ENCODE measurements around the gene MTA2. TPM values are rescaled to one million over a fixed set of nuclear protein-coding genes. Genes with fewer than 3 reads are reported as not detected.

Gene MTA2
- total and polyA plus RNA-seq, 9 donors: 41.5 to 130 (median 89.8) TPM

DNA sequence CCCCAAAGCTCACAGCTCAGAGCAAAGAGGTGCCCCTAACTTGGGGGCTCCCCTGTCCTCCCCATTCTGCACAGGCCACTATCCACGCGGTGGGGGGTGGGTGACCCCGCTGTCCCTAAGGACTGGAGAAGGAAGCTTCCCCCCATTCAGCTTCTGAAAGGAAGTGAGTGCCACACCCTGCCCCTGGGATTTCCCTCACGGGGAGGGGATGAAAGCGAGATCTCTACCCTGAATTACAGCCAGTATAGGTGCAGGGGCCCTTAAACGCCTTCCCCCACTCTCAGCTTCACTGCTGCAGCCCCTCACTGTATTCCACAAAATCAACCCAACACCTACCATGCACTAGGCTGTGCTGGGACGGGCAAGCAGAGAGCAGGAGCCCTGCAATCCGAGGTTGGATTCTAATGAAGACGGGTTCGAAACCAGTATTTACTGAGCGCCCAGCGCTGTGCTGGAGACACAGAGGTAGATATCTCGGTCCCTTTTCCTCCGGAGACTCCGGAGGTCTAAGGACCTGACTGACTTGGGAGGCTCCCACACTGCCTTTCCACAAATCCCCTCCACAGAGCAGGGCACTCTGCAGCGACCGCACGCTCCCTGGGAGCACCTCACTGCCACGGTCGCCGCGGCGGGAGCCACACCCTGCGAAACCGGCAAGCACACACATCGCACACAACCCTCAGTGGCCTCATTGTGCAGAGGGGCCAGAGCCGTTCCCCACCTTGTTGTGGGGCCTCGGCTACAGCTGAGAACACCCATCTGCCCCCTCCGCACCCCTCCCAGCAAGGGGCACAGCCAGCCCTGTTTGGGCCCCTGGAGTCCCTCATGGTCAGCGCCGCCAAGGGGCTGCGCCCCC, 56.9 kb downstream of the MTA2 start:
- intact Hi-C loops (cut with DNase I): loop anchor here in 2 of 4 donors (2.0 to 5.0 kb wide), 3 partner anchors 113 to 148 kb away; no protein-coding TSS in a partner anchor
- Histone ChIP-seq H3K27me3 (no peaks in the 10 kb centered on the region), H3K4me3 (peak overlapping the region; percentile 99), H3K36me3 (no peaks in the 10 kb centered on the region), H3K27ac (peak overlapping the region; percentile 81 to 94), H3K9me3 (no peaks in the 10 kb centered on the region), H3K4me1 (ENCODE audit: insufficient read depth) (peaks cover 37% of the 10 kb centered on the region)
- DNase-seq: peak in 1 of 5 donors; percentile 39
- 1 to 4% (median 3%) methylated on average over 21 to 32 of the region's 32 CpGs for WGBS, 3 donors
- TF ChIP-seq, protein P1, sequence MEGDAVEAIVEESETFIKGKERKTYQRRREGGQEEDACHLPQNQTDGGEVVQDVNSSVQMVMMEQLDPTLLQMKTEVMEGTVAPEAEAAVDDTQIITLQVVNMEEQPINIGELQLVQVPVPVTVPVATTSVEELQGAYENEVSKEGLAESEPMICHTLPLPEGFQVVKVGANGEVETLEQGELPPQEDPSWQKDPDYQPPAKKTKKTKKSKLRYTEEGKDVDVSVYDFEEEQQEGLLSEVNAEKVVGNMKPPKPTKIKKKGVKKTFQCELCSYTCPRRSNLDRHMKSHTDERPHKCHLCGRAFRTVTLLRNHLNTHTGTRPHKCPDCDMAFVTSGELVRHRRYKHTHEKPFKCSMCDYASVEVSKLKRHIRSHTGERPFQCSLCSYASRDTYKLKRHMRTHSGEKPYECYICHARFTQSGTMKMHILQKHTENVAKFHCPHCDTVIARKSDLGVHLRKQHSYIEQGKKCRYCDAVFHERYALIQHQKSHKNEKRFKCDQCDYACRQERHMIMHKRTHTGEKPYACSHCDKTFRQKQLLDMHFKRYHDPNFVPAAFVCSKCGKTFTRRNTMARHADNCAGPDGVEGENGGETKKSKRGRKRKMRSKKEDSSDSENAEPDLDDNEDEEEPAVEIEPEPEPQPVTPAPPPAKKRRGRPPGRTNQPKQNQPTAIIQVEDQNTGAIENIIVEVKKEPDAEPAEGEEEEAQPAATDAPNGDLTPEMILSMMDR (IDR thresholded peaks at IDR 0.05): no peak
- TF ChIP-seq EP300 (IDR thresholded peaks at IDR 0.05) (no peak), POLR2A (IDR thresholded peaks at IDR 0.05) (no peak)

DNA sequence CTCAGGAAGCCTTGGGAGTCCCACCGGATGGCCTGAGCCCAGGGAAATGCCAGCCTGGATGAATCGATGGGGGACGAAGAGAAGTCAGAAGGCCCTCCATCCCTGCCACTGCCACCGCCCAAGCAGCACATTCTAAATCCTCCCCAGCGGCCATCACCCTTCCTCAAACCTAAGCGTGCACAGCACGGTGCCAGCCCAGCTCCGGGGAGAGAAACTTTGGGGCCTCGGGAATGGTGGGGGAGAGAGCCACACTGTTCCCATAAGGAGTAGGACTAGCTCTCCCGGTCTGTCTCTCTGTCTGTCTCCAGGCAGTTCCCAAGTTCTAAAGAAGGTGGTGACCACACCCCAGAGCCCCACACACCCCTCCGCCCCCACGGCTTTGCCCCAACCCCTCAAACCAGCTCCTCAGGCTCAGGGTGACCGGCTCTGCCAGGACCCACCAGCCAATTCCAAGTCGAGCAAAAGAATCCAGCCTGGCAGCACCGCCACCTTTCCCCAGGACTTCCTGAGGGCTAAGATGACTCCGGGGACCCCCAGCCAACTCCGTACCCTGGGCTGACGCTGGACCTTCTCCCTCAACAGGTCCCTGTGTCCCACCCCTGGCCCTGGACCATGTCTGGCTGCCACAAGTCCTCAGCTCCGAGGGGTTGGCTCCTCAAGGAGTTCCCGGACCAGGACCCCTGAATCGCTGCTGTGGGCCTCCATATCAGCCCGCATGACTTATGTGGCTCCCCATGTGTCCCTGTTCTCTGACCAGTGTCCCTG, 57.8 kb downstream of the MTA2 start:
- peaks cover 40% of the 10 kb centered on the region for H3K4me1 ChIP-seq (ENCODE audit: insufficient read depth)

More for the DNA sequence above, 57.8 kb downstream of the MTA2 start:
- Histone ChIP-seq H3K9me3 (no peaks in the 10 kb centered on the region), H3K27me3 (no peaks in the 10 kb centered on the region), H3K27ac (peak overlapping the region; percentile 68 to 94), H3K4me3 (peak overlapping the region; percentile 99), H3K36me3 (no peaks in the 10 kb centered on the region)
- 12 to 34% (median 18%) methylated on average over 22 of the region's 22 CpGs for WGBS, 3 donors
- TF ChIP-seq POLR2A (IDR thresholded peaks at IDR 0.05) (no peak), EP300 (IDR thresholded peaks at IDR 0.05) (no peak)
- TF ChIP-seq, protein P1 (IDR thresholded peaks at IDR 0.05): no peak
- intact Hi-C loops (cut with DNase I): loop anchor here (2.0 to 5.0 kb wide), 4 partner anchors 112 to 147 kb away; no protein-coding TSS in a partner anchor
- DNase-seq: peak in 1 of 5 donors; percentile 52

Small RNAs within 50 kb of the gene (microRNA-seq; reads per million reads assigned to microRNA genes)
- gene MIR6747: 0.38 to 1.3 (median 0.71) reads per million in 3 donors

Small RNAs within 50 kb of the gene (small RNA-seq; reads per million reads assigned to genes)
- gene AP001458.1 (not detected), gene EEF1G (not detected), gene MIR6747 (not detected)

Other genes with a start within 250 kb of the MTA2 start
- 10 to 100 TPM in 1 of 7 donors, 1 to 10 TPM in 1, not detected in 5; 1.8 to 11.6 TPM for gene SCGB1A1, start 182.8 kb downstream of the MTA2 start, total RNA-seq
- gene SCGB1A1, start 182.8 kb downstream of the MTA2 start, polyA plus RNA-seq: not detected
- 100 to 1,000 TPM; 353 to 699 (median 607) TPM for gene AHNAK, start 55.1 kb downstream of the MTA2 start, total RNA-seq
- 100 to 1,000 TPM; 114 to 376 TPM for gene AHNAK, start 55.1 kb downstream of the MTA2 start, polyA plus RNA-seq
- gene EEF1G, start 28.0 kb downstream of the MTA2 start, total RNA-seq: 1,000 to 10,000 TPM; 2,147 to 3,018 (median 2,446) TPM
- gene EEF1G, start 28.0 kb downstream of the MTA2 start, polyA plus RNA-seq: 1,000 to 10,000 TPM; 2,476 to 3,023 TPM
- gene TUT1, start 10.3 kb downstream of the MTA2 start, total RNA-seq: 10 to 100 TPM in 5 of 7 donors, 1 to 10 TPM in 2; 6.9 to 27.3 (median 21.1) TPM
- gene TUT1, start 10.3 kb downstream of the MTA2 start, polyA plus RNA-seq: 10 to 100 TPM in 1 of 2 donors, 1 to 10 TPM in 1; 5.9 to 18.3 TPM
- 100 to 1,000 TPM in 3 of 7 donors, 10 to 100 TPM in 4; 38.1 to 138 (median 96.0) TPM for gene EML3, start 10.9 kb upstream of the MTA2 start, total RNA-seq
- 10 to 100 TPM; 29.9 to 59.1 TPM for gene EML3, start 10.9 kb upstream of the MTA2 start, polyA plus RNA-seq
- gene ROM1, start 11.4 kb upstream of the MTA2 start, total RNA-seq: 10 to 100 TPM in 4 of 7 donors, 1 to 10 TPM in 3; 9.2 to 22.4 (median 10.8) TPM
- 10 to 100 TPM; 10.4 to 15.9 TPM for gene ROM1, start 11.4 kb upstream of the MTA2 start, polyA plus RNA-seq
- gene B3GAT3, start 20.1 kb upstream of the MTA2 start, total RNA-seq: 10 to 100 TPM; 16.6 to 56.6 (median 33.9) TPM
- 10 to 100 TPM in 1 of 2 donors, 1 to 10 TPM in 1; 1.3 to 29.2 TPM for gene B3GAT3, start 20.1 kb upstream of the MTA2 start, polyA plus RNA-seq
- 100 to 1,000 TPM in 5 of 7 donors, 10 to 100 TPM in 2; 91.4 to 278 (median 228) TPM for gene GANAB, start 44.7 kb upstream of the MTA2 start, total RNA-seq
- gene GANAB, start 44.7 kb upstream of the MTA2 start, polyA plus RNA-seq: 100 to 1,000 TPM; 157 to 280 TPM
- 10 to 100 TPM; 16.0 to 26.4 (median 21.8) TPM for gene INTS5, start 51.4 kb upstream of the MTA2 start, total RNA-seq
- 10 to 100 TPM in 1 of 2 donors, 1 to 10 TPM in 1; 4.6 to 12.3 TPM for gene INTS5, start 51.4 kb upstream of the MTA2 start, polyA plus RNA-seq
- 10 to 100 TPM; 24.2 to 62.3 (median 35.1) TPM for gene C11orf98, start 63.3 kb upstream of the MTA2 start, total RNA-seq
- 10 to 100 TPM; 50.8 to 55.5 TPM for gene C11orf98, start 63.3 kb upstream of the MTA2 start, polyA plus RNA-seq
- gene CSKMT, start 63.4 kb upstream of the MTA2 start, total RNA-seq: 10 to 100 TPM; 14.2 to 31.5 (median 21.7) TPM
- 10 to 100 TPM in 1 of 2 donors, 1 to 10 TPM in 1; 3.6 to 16.9 TPM for gene CSKMT, start 63.4 kb upstream of the MTA2 start, polyA plus RNA-seq
- 10 to 100 TPM in 2 of 7 donors, 1 to 10 TPM in 5; 7.1 to 13.7 (median 8.9) TPM for gene UQCC3, start 69.8 kb upstream of the MTA2 start, total RNA-seq
- gene UQCC3, start 69.8 kb upstream of the MTA2 start, polyA plus RNA-seq: 1 to 10 TPM; 1.6 to 9.6 TPM
- gene LBHD1, start 70.4 kb upstream of the MTA2 start, total RNA-seq: 1 to 10 TPM; 2.4 to 6.0 (median 4.6) TPM
- 1 to 10 TPM; 2.6 to 5.3 TPM for gene LBHD1, start 70.4 kb upstream of the MTA2 start, polyA plus RNA-seq
- gene UBXN1, start 77.2 kb upstream of the MTA2 start, total RNA-seq: 100 to 1,000 TPM; 106 to 239 (median 170) TPM
- 100 to 1,000 TPM in 1 of 2 donors, 10 to 100 TPM in 1; 97.6 to 284 TPM for gene UBXN1, start 77.2 kb upstream of the MTA2 start, polyA plus RNA-seq
- 10 to 100 TPM; 19.5 to 38.6 (median 25.5) TPM for gene LRRN4CL, start 87.7 kb upstream of the MTA2 start, total RNA-seq
- gene LRRN4CL, start 87.7 kb upstream of the MTA2 start, polyA plus RNA-seq: 10 to 100 TPM; 18.5 to 23.1 TPM
- gene BSCL2, start 105.6 kb upstream of the MTA2 start, total RNA-seq: 100 to 1,000 TPM in 1 of 7 donors, 10 to 100 TPM in 6; 31.4 to 122 (median 57.2) TPM
- gene BSCL2, start 105.6 kb upstream of the MTA2 start, polyA plus RNA-seq: 10 to 100 TPM; 49.2 to 57.8 TPM
- gene GNG3, start 105.8 kb upstream of the MTA2 start, total RNA-seq: under 1 TPM in 5 of 7 donors, not detected in 2; 0.27 to 0.73 (median 0.37) TPM
- gene GNG3, start 105.8 kb upstream of the MTA2 start, polyA plus RNA-seq: under 1 TPM; 0.18 to 0.30 TPM
- gene HNRNPUL2, start 125.6 kb upstream of the MTA2 start, total RNA-seq: 10 to 100 TPM; 11.0 to 50.0 (median 41.2) TPM
- gene HNRNPUL2, start 125.6 kb upstream of the MTA2 start, polyA plus RNA-seq: 10 to 100 TPM; 38.0 to 81.2 TPM
- gene TTC9C, start 126.6 kb upstream of the MTA2 start, total RNA-seq: 10 to 100 TPM; 19.4 to 42.9 (median 30.4) TPM
- gene TTC9C, start 126.6 kb upstream of the MTA2 start, polyA plus RNA-seq: 10 to 100 TPM; 30.5 to 53.6 TPM
- gene ZBTB3, start 152.3 kb upstream of the MTA2 start, total RNA-seq: 10 to 100 TPM in 4 of 7 donors, 1 to 10 TPM in 3; 4.4 to 18.2 (median 11.8) TPM
- 1 to 10 TPM; 3.5 to 4.5 TPM for gene ZBTB3, start 152.3 kb upstream of the MTA2 start, polyA plus RNA-seq
- 10 to 100 TPM; 42.1 to 77.0 (median 53.6) TPM for gene POLR2G, start 159.7 kb upstream of the MTA2 start, total RNA-seq
- gene POLR2G, start 159.7 kb upstream of the MTA2 start, polyA plus RNA-seq: 100 to 1,000 TPM; 100 to 108 TPM
- 10 to 100 TPM; 15.9 to 33.6 (median 26.3) TPM for gene TAF6L, start 169.5 kb upstream of the MTA2 start, total RNA-seq
- 10 to 100 TPM in 1 of 2 donors, 1 to 10 TPM in 1; 5.4 to 26.5 TPM for gene TAF6L, start 169.5 kb upstream of the MTA2 start, polyA plus RNA-seq
- gene TMEM179B, start 185.5 kb upstream of the MTA2 start, total RNA-seq: 100 to 1,000 TPM in 1 of 7 donors, 10 to 100 TPM in 6; 32.7 to 101 (median 36.5) TPM
- 10 to 100 TPM; 54.4 to 91.7 TPM for gene TMEM179B, start 185.5 kb upstream of the MTA2 start, polyA plus RNA-seq
- 10 to 100 TPM; 12.0 to 26.9 (median 13.1) TPM for gene TMEM223, start 190.1 kb upstream of the MTA2 start, total RNA-seq
- 10 to 100 TPM; 13.7 to 15.5 TPM for gene TMEM223, start 190.1 kb upstream of the MTA2 start, polyA plus RNA-seq
- gene NXF1, start 203.6 kb upstream of the MTA2 start, total RNA-seq: 10 to 100 TPM; 48.8 to 96.8 (median 77.7) TPM
- gene NXF1, start 203.6 kb upstream of the MTA2 start, polyA plus RNA-seq: 100 to 1,000 TPM in 1 of 2 donors, 10 to 100 TPM in 1; 99.4 to 125 TPM
- gene STX5, start 230.2 kb upstream of the MTA2 start, total RNA-seq: 10 to 100 TPM; 33.2 to 60.7 (median 49.1) TPM
- gene STX5, start 230.2 kb upstream of the MTA2 start, polyA plus RNA-seq: 10 to 100 TPM; 39.6 to 50.1 TPM
- gene TEX54, start 231.0 kb upstream of the MTA2 start, total RNA-seq: not detected
- gene TEX54, start 231.0 kb upstream of the MTA2 start, polyA plus RNA-seq: not detected
- gene WDR74, start 237.7 kb upstream of the MTA2 start, total RNA-seq: 10 to 100 TPM; 36.5 to 70.6 (median 61.1) TPM
- gene WDR74, start 237.7 kb upstream of the MTA2 start, polyA plus RNA-seq: 10 to 100 TPM; 25.1 to 39.4 TPM